Activated CD4-positive, alpha-beta T cell treated with anti-CD3 and anti-CD28 coated beads for 36 hours (primary cell): ENCODE data around the gene RIOX2. TPM values are rescaled to one million over a fixed set of nuclear protein-coding genes. Genes with fewer than 3 reads are reported as not detected.

Experiments used
- ATAC-seq: fragments of 200-7000 bp; cut with Tn5 transposase; one replicate; pipeline ENCODE4 v1.10.0; 2021; ENCODE audit warnings: mild to moderate bottlenecking, moderate library complexity
- CTCF ChIA-PET: fragments of 350-600 bp; sonication (Branson Sonifier 250); formaldehyde crosslinking; loops from one replicate; lab custom pipeline; 2021; ENCODE audit warnings: antibody characterized with exemption; lab: Charles Lee
- POLR2A ChIA-PET: fragments of 350-600 bp; sonication (Branson Sonifier 250); formaldehyde crosslinking; loops from one replicate; lab custom pipeline; 2021; ENCODE audit warnings: antibody characterized with exemption, inconsistent platforms; lab: Charles Lee
- DNase-seq: peaks from one replicate; pipeline ENCODE4 v3.0.0-alpha.2; 2020
- H3K27ac Mint-ChIP-seq: one replicate; pipeline ENCODE4 v1.8.0; 2021; ENCODE audit warnings: mixed read lengths
- H3K27me3 Mint-ChIP-seq: one replicate; pipeline ENCODE4 v1.8.0; 2021; ENCODE audit warnings: mixed read lengths
- H3K36me3 Mint-ChIP-seq: one replicate; pipeline ENCODE4 v1.8.0; 2021; ENCODE audit warnings: low read depth, mixed read lengths
- H3K4me1 Mint-ChIP-seq: one replicate; pipeline ENCODE4 v1.8.0; 2021; ENCODE audit warnings: mixed read lengths
- H3K4me3 Mint-ChIP-seq: one replicate; pipeline ENCODE4 v1.8.0; 2021; ENCODE audit warnings: mild to moderate bottlenecking, moderate library complexity, mixed read lengths
- H3K9me3 Mint-ChIP-seq: one replicate; pipeline ENCODE4 v1.8.0; 2021; ENCODE audit warnings: low read depth, mixed read lengths
- intact Hi-C, 2 experiments: fragments of 100-400 bp; cut with DNase I in 1 of 2; cut with micrococcal nuclease in 1 of 2; formaldehyde crosslinking; loops; one replicate each; pipeline versions ENCODE4 v1.14.2 to v1.15.1; 2022 to 2024; cut with DNase I, micrococcal nuclease
- total RNA-seq, 2 experiments: library from RNA; stranded (reverse); gene quantifications; one replicate each; pipeline ENCODE4 v1.2.3, GENCODE V29; 2021

Gene RIOX2
- total RNA-seq, 2 experiments from 2014 or later: 35.0 to 35.5 TPM

DNA sequence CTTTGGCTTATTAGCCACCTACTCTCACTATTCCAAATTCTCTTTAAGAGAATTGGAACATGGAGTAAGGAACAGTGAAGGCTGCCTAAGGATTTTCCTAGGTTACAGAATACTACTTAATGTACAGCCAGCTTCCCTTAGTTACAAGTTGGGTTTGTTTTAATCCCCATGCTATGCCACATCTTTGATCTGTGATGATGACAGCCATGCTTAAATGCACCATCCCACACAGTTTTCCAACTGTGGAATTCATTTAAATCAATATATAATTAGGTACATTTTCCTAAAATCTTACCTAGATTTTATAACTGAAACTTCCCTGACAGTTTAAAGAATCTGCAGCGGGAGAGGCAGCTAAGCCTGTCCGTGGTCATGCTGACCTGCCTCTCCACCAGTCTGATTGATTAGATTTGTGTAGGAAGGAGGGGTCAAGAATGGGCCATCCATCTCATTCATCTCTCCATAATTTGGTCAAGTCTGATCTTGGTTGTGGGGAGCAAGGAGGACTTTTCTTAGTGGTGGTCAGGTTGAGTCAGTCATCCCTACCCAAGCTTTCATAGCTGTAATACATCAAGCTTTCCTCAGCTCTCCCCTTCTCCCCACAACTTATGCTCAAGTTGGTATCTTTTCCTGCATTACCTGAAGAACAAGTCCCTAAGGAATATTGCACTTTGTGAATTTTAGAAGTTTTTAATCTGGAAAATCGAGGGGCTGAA, 37.1 kb downstream of the RIOX2 start:
- H3K4me1 Mint-ChIP-seq: peaks cover 15% of the 10 kb centered on the region
- peaks cover 7% of the 10 kb centered on the region for H3K36me3 Mint-ChIP-seq

GRCh38 chr3:97932387-97932801, 39.8 kb downstream of the RIOX2 start:
- H3K4me1 Mint-ChIP-seq: peaks cover 13% of the 10 kb centered on the region
- CTCF ChIA-PET: interaction anchor here (1.1 to 1.2 kb wide), 2 partner anchors 9 to 91 kb away, joined by 4 read pairs; no protein-coding TSS in a partner anchor
- H3K4me3 Mint-ChIP-seq: no peak overlapping the region
- no peaks in the 10 kb centered on the region for H3K27me3 Mint-ChIP-seq
- DNase-seq (no peak), ATAC-seq (no peak)
- H3K9me3 Mint-ChIP-seq: no peaks in the 10 kb centered on the region
- peaks cover 7% of the 10 kb centered on the region for H3K36me3 Mint-ChIP-seq
- intact Hi-C loops: no loop called here
- POLR2A ChIA-PET: no interaction called here
- H3K27ac Mint-ChIP-seq: no peak overlapping the region

More for the DNA sequence above, 37.1 kb downstream of the RIOX2 start:
- DNase-seq (no peak), ATAC-seq (no peak)
- Mint-ChIP-seq H3K27ac (no peak overlapping the region), H3K9me3 (no peaks in the 10 kb centered on the region), H3K27me3 (no peaks in the 10 kb centered on the region), H3K4me3 (no peak overlapping the region)
- POLR2A ChIA-PET: no interaction called here
- intact Hi-C loops: no loop called here
- CTCF ChIA-PET: interaction anchor here (0.7 to 1.0 kb wide), 3 partner anchors 9 to 11 kb away, joined by 3 read pairs; no protein-coding TSS in a partner anchor

DNA sequence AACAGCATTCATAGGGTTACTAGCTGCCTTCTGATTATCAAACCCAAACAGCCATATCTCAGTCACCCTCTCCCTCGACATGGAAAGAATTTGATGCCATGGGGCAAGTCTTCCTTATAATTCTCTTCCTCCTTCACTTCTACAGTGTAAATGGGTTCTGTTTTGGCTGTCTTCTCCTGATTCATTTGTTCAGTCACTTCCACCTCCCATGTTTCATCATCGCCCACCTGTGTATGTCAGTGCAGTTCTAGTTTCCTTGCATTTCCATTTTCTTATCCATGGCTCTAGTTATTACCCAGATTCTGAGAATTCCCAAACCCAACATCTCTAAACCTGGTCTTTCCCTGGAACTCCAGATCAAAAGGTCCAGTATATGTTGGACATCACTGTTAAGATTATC, 41.0 kb downstream of the RIOX2 start:
- Mint-ChIP-seq H3K9me3 (no peaks in the 10 kb centered on the region), H3K36me3 (peaks cover 3% of the 10 kb centered on the region), H3K27me3 (no peaks in the 10 kb centered on the region), H3K4me3 (no peak overlapping the region), H3K27ac (no peak overlapping the region), H3K4me1 (peaks cover 13% of the 10 kb centered on the region)
- intact Hi-C loops: no loop called here
- ATAC-seq (no peak), DNase-seq (no peak)
- CTCF ChIA-PET: no interaction called here
- POLR2A ChIA-PET: no interaction called here

DNA sequence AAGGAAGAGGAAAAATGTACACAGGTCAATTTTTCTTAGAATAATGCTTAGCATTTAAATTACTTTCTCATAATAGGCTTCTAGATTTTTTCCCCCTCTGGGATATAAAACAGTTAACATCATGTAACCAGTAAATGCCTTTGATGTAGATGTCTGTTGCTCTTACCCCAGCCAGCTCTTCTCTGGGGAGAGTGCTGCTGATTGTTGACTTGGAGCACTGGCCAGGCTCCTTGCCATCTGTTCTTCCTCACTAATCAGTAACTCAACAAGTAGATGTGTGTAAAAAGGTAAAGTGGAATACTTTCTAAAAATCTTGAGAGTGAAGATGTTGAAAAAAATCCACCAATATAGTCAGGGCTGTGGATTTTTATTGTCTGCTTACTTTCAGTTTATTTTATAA, 42.2 kb downstream of the RIOX2 start:
- H3K27ac Mint-ChIP-seq: no peak overlapping the region
- H3K36me3 Mint-ChIP-seq: peaks cover 3% of the 10 kb centered on the region
- no peaks in the 10 kb centered on the region for H3K9me3 Mint-ChIP-seq
- DNase-seq (no peak), ATAC-seq (no peak)
- no peak overlapping the region for H3K4me3 Mint-ChIP-seq
- CTCF ChIA-PET: interaction anchor here (1.1 kb wide), 1 partner anchor 10 kb away, joined by 3 read pairs; no protein-coding TSS in a partner anchor
- no peaks in the 10 kb centered on the region for H3K27me3 Mint-ChIP-seq
- H3K4me1 Mint-ChIP-seq: peaks cover 3% of the 10 kb centered on the region
- intact Hi-C loops: no loop called here
- POLR2A ChIA-PET: no interaction called here

GRCh38 chr3:97928986-97929385, 43.2 kb downstream of the RIOX2 start:
- no peaks in the 10 kb centered on the region for H3K9me3 Mint-ChIP-seq
- peaks cover 8% of the 10 kb centered on the region for H3K36me3 Mint-ChIP-seq
- no peak for ATAC-seq

DNA sequence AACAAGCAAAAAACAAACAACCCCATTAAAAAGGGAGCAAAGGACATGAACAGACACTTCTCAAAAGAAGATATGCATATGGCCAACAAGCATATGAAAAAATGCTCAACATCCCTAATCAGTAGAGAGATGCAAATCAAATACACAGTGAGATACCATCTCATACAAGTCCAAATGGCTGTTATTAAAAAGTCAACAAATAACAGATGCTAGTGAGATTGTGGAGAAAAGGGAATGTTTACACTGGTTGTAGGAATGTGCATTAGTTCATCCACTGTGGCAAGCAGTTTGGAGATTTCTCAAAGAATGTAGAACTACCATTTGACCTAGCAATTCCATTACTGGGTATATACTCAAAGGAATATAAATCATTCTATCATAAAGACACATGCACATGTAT, 44.5 kb downstream of the RIOX2 start:
- Mint-ChIP-seq H3K27me3 (no peaks in the 10 kb centered on the region), H3K36me3 (peaks cover 12% of the 10 kb centered on the region), H3K4me1 (no peaks in the 10 kb centered on the region), H3K4me3 (no peak overlapping the region), H3K27ac (no peak overlapping the region), H3K9me3 (no peaks in the 10 kb centered on the region)
- ChIA-PET CTCF (no interaction called here), POLR2A (no interaction called here)
- ATAC-seq (no peak), DNase-seq (no peak)
- intact Hi-C loops: no loop called here

More at GRCh38 chr3:97928986-97929385, 43.2 kb downstream of the RIOX2 start:
- DNase-seq: no peak
- CTCF ChIA-PET: interaction anchor here (1.1 kb wide), 1 partner anchor 9 kb away, joined by 3 read pairs; no protein-coding TSS in a partner anchor
- H3K4me3 Mint-ChIP-seq: no peak overlapping the region
- no peaks in the 10 kb centered on the region for H3K4me1 Mint-ChIP-seq
- intact Hi-C loops: no loop called here
- H3K27ac Mint-ChIP-seq: no peak overlapping the region
- H3K27me3 Mint-ChIP-seq: no peaks in the 10 kb centered on the region
- POLR2A ChIA-PET: no interaction called here

DNA sequence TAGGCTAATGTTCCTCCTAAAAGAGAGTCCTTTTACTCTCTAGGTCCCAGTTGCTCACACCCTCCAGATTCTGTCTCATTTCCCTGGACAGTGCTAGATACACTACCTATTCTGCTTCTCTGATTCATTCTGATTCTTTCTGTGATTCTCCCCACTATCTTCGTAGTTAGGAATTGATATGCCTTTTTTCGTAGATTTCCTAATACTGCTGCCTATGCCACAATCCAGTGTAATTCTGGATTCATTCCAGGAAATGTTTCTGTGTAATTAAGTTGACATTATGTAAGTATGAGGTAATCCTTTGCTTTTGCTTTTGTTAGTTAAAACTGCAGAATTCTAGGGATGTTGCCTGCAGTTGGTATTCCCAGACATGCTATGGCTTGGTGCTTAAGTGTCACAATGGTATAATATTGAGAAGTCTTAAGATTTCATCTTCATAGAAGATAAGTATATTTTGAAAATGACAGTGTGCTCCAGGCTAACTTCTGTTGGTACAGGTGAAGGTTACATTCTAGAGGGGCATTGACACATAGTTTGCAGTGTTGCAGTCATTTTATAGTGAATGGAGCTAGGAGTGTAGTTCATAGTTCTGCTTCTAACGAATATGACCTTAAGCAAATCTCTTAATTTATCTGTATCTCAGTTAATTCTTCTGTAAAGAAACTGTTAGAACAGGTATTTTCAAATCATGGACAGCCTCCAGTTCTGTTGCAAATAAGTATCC, 54.3 kb downstream of the RIOX2 start:
- Mint-ChIP-seq H3K9me3 (peaks cover 2% of the 10 kb centered on the region), H3K4me3 (no peak overlapping the region)

DNA sequence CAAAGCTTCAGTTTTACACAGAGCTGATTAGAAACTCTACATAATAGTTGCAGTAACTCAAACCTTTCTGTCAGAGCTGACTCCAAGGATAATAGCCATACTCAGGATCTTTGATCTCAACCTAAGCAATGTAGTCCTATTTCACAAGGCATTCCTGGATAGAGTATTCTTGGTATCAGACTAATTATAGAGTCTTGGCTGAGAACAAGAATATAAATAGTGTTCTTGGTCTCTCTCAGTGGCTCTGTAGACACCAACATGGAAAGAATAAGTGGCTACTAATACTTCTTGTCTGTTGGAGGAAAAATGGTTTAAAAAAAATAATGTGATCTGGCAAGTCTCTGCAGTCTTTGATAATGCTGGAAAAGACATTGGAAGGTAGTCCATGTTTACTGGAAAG, 55.7 kb downstream of the RIOX2 start:
- intact Hi-C loops: no loop called here
- POLR2A ChIA-PET: no interaction called here

More for the DNA sequence above, 54.3 kb downstream of the RIOX2 start:
- Mint-ChIP-seq H3K27me3 (no peaks in the 10 kb centered on the region), H3K27ac (no peak overlapping the region), H3K36me3 (peaks cover 21% of the 10 kb centered on the region), H3K4me1 (peaks cover 12% of the 10 kb centered on the region)
- ChIA-PET CTCF (no interaction called here), POLR2A (no interaction called here)
- ATAC-seq: no peak
- no peak for DNase-seq
- intact Hi-C loops: no loop called here

DNA sequence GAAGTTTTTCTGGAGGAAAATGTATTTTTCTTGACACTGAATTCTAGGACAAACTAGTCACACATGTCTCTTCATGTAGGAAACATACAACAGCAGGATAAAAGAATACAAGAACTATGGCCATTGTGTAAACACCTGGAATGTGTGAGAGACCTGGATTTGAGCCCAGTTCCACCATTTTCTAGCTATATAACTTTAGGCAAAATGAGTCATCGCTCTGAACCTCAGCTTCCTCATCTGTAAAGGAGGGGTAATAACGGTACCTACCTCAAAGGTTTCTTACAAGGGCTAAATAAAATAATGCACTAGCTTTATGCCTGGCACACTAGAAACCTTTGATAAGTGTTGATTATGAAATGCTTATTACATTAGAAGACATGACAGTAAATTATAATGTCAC, 57.8 kb downstream of the RIOX2 start:
- intact Hi-C loops: no loop called here
- H3K27ac Mint-ChIP-seq: no peak overlapping the region
- H3K27me3 Mint-ChIP-seq: no peaks in the 10 kb centered on the region
- H3K36me3 Mint-ChIP-seq: peaks cover 9% of the 10 kb centered on the region
- DNase-seq (no peak), ATAC-seq (no peak)
- POLR2A ChIA-PET: no interaction called here
- no peaks in the 10 kb centered on the region for H3K9me3 Mint-ChIP-seq
- H3K4me3 Mint-ChIP-seq: no peak overlapping the region
- H3K4me1 Mint-ChIP-seq: peaks cover 30% of the 10 kb centered on the region
- CTCF ChIA-PET: no interaction called here

More for the DNA sequence above, 55.7 kb downstream of the RIOX2 start:
- CTCF ChIA-PET: interaction anchor here (0.6 kb wide), 1 partner anchor 95 kb away, joined by 3 read pairs; the partner anchor contains the start of gene CRYBG3
- H3K9me3 Mint-ChIP-seq: no peaks in the 10 kb centered on the region
- peaks cover 14% of the 10 kb centered on the region for H3K36me3 Mint-ChIP-seq
- H3K4me1 Mint-ChIP-seq: peaks cover 15% of the 10 kb centered on the region
- ATAC-seq (no peak), DNase-seq (no peak)
- H3K4me3 Mint-ChIP-seq: no peak overlapping the region
- no peaks in the 10 kb centered on the region for H3K27me3 Mint-ChIP-seq
- H3K27ac Mint-ChIP-seq: no peak overlapping the region

DNA sequence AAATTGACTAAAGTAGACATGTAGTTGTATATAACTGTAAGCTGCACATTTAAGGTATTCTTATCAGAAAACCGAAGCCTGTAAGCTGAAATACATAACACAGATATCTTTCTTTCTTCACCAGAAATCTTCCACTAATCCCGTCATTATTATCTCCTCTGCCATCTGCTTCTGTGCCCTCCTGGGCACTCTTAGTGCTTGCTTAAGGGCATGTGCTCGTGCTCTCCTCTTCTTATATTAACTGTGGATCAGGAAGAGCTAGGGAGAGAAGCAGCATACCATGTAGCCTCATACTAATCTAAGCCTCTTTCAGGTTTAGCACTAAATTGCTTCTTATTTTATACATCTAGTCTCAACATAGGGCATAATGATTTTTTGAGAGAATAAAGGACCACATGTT, 60.8 kb downstream of the RIOX2 start:
- ChIA-PET POLR2A (no interaction called here), CTCF (interaction anchor here (1.0 to 1.1 kb wide), 2 partner anchors 90 to 112 kb away, joined by 3 read pairs; partner anchors contain the start of gene CRYBG3)
- peaks cover 4% of the 10 kb centered on the region for H3K9me3 Mint-ChIP-seq
- DNase-seq (no peak), ATAC-seq (no peak)
- peaks cover 2% of the 10 kb centered on the region for H3K36me3 Mint-ChIP-seq
- peaks cover 30% of the 10 kb centered on the region for H3K4me1 Mint-ChIP-seq
- intact Hi-C loops: no loop called here
- peak overlapping the region; percentile 4 for H3K27ac Mint-ChIP-seq
- H3K27me3 Mint-ChIP-seq: no peaks in the 10 kb centered on the region
- H3K4me3 Mint-ChIP-seq: no peak overlapping the region

- Mint-ChIP-seq H3K4me1 (peaks cover 30% of the 10 kb centered on the region), H3K27ac (peak overlapping the region; percentile 72), H3K4me3 (peak overlapping the region; percentile 46), H3K36me3 (peaks cover 2% of the 10 kb centered on the region), H3K9me3 (peaks cover 4% of the 10 kb centered on the region), H3K27me3 (no peaks in the 10 kb centered on the region)
- intact Hi-C loops: no loop called here
- ATAC-seq: peak; percentile 36
- DNase-seq: no peak
- CTCF ChIA-PET: interaction anchor here (1.0 to 1.1 kb wide), 2 partner anchors 89 to 113 kb away, joined by 3 read pairs; partner anchors contain the start of gene CRYBG3
- POLR2A ChIA-PET: no interaction called here
These were observed 61.3 kb downstream of the RIOX2 start for GRCh38 chr3:97910931-97911351.
